Forelimb muscle (tissue), 1 donor: Measurements from ENCODE around the gene TTC19. TPM values are rescaled to one million over a fixed set of nuclear protein-coding genes. Genes with fewer than 3 reads are reported as not detected.

Source experiments
- polyA plus RNA-seq: library from polyadenylated mRNA; unstranded; fragments of 120-200 nt; gene quantifications from one replicate; pipeline ENCODE4 v1.2.1, GENCODE V29; 2013; ENCODE audit not compliant: insufficient read length

TTC19 gene
- polyA plus RNA-seq, 1 donor = 26.1 TPM

Other genes starting within 250 kb of the TTC19 start
- 3.7 TPM for gene ADORA2B, start 54.7 kb upstream of the TTC19 start, polyA plus RNA-seq
- 37.5 TPM for gene ZSWIM7, start 120 bp upstream of the TTC19 start, polyA plus RNA-seq
- 54.2 TPM for gene NCOR1, start 215.7 kb downstream of the TTC19 start, polyA plus RNA-seq
- gene PIGL, start 217.4 kb downstream of the TTC19 start, polyA plus RNA-seq = 15.2 TPM